GM18508 (cell line): ENCODE results near the gene LRP8.
"Not testable (repeated sequence)": the region's sequence is repeated elsewhere in the genome, so short reads cannot be mapped to it uniquely, and the experiment has no call there.

Source experiments
- ATAC-seq: cut with Tn5 transposase; IDR thresholded peaks from one replicate; pipeline ENCODE4 v1.9.1; 2021; ENCODE audit warnings: moderate number of reproducible peaks; ENCODE audit not compliant: insufficient read depth, unreplicated experiment

The LRP8 gene

DNA sequence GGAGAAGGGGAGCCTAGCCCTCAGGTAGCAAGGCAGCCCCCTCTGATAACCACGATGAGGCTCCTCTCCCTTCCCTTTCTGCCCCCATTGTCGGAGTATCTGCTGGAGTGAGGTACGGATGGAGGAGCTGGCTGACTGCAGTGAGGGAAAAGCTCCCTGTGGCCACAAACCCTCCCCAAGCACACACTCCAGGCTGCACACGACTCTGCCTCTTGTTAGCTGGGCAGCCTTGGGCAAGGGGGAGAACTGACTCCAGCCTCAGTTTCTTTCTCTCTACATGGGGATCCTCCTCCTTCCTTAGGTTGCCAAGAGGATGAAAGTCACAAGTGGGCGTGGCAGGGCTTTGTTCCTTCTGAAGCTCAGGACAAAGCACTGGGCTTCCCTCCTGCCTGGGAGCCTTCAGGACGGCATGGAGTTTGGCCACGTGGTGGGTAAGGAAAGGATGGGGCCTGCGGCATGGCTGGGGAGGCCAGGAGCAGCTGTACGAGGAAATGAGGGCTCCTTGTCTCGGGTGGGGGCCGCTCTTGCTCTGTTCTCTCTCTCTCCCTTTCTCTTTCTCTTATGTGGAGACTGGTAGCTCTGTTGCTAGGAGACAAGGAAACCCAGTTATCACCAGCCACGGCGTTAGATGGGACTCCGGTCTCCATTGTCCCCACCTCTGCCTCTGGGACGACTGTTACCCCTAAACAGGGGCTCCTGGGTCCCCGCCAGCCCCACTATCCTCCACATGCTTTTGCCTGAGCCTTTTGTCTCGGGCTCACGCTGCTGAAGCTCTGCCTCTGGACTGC lies 39.7 kb downstream of the LRP8 start:
- ATAC-seq, result no peak

DNA sequence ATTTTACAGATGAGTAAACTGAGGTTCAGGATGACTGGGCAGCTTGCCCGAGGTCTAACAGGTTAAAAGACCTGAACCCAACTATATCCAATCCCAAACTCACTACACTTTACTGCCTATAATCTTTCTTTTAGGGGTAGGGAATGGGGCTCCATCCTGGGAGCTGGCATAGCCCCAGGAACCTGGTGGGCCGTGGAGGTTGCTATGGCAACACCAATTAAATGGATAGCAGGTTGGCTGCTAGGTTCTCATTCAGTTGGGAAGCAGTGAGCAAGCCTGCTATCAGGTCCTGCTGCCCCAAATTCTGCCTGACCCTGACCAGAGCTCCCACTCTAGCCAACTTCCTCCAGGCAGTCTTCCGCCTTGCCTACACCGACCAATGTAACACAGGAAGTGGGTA lies 40.9 kb downstream of the LRP8 start:
- ATAC-seq, result no peak

DNA sequence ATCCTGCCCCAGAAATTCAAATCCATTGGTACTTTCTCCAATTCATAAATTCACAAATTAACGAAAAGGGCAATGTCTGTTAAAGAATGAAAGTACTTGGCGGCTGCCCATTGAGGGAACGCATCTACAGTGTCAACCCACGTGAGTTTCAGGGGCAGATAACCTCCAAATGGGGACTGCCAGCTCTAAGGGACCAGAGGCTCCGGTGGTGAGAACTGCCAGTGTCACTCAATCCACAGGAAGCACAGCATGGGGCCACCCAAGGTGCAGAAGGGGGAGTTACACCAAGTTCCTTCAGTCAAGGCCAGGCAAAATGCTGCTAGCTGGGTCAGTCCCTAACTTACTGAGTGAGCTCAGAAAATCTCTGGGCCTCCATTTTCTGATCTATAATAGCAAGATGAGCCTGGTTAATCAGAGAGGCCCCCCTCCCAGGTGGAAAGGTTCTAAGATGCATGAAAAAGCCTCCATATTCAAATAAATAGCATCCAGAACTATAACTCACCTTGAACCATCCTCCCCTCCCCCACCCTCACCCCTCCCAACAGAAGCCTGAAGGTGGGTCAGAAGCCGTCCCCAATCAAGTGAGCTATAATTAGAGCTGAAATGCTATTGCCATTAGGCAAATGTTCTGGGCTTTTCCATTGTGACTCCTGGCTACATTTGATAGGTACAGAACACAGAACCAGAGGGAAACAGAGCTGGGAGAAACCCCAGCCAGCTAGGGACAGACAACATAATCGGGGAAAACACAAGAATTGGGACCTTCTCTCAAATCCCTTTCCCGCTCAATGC lies 41.7 kb downstream of the LRP8 start:
- no peak for ATAC-seq

DNA sequence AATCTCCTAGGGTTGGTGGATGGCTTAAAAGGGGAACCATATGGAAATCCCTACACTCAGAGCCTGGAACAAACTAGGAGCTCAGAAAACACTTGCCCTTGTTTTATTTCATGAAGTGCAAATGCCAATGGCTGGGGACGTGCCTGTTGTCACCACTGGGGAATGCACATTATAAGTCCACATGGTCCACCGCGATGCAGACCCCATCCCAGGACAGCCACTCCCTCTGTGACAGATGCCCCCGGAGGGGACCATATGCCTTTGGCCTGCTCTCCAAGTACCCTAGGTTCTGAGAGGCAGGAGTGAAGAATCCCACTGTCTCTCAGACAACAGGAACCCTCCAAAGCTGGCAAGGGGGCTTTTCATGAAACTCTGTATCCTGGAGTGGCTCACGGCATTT lies 42.3 kb downstream of the LRP8 start:
- ATAC-seq, result no peak

DNA sequence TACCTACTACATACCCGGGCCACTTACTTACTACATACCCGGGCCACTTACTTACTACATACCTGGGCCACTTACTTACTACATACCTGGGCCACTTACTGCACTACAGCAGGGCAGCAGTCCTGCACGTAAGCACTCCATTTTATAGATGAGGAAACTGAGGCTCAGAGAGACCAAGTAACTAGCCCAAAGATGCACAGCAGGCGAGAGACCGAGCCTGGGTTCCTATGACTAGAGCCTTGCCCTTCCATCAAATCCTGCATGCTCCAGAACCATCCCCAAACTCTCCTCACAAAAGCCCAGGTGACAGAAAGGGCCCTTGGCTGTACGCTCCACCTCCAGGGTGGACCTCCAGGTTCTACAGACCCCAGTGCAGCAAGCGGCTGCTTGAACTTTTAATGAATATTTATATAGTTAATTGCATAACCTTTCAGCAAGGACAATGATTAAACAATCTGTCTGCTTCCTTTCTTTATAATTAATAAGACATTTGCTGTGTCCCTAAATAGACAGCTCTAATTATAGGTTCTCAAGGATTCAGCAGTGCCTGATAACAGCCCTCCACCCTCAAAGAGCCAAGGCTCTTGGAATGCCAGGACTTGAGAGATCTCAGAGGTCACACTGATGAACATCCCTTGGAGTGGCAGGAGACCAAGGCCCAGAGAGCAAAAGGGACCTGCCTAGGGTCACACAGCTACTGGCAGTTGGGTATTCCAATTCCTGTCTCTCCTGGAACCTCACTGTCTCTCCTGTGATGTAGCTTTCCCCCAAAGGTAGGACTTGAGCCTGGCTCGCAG lies 43.4 kb downstream of the LRP8 start:
- no peak for ATAC-seq

DNA sequence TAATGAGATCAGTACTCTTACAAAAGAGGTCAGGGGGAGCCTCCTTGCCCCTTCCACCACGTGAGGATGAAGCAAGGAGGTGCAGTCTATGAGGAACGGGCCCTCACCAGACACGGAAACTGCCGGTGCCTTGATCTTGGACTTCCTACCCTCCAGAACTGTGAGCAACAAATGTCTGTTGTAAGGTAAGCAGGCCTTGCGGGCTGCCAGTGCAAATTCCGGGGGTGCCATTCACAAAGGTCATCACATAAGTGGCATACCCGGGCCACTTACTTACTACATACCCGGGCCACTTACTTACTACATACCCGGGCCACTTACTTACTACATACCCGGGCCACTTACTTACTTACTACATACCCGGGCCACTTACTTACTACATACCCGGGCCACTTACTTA lies 44.7 kb downstream of the LRP8 start:
- ATAC-seq, result not testable (repeated sequence)

DNA sequence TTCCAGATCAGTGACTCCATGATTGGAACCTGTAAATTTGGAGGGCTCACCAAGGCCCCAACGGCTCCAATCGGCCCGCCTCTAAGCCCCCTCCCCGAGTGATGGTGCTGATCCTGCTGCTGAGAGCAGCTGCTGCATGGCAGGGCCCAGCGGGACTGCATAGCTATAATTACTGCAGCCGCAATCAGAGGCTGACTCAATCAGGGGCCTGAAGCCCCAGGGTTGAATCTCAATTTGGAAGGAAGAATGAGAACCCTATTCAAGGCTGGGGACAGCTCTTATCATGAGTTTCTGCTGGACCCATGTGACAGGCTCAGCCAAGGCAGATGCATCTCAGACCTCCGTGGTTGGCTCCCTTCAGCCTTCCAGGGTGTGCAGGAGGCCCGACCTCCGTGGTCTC lies 46.7 kb downstream of the LRP8 start:
- ATAC-seq, result no peak

DNA sequence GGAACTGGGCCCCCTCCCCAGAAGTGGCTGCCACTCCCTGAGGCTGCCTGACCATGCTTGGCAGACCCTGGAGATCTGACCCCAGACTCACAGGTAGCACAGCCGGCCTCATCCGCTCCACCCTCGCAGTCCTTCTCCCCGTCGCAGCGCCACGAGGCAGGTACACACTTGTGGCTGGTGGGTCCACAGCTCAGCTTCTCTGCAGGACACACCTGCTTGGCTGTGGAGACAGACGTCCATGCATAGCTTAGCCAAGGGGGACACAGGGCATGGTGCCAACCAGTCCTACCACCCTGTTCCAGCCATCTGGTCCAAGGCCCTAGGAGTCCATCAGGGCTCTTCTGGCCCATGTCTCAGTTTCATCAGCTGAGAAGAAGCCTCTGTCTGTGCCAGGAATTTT lies 47.4 kb downstream of the LRP8 start:
- no peak for ATAC-seq

DNA sequence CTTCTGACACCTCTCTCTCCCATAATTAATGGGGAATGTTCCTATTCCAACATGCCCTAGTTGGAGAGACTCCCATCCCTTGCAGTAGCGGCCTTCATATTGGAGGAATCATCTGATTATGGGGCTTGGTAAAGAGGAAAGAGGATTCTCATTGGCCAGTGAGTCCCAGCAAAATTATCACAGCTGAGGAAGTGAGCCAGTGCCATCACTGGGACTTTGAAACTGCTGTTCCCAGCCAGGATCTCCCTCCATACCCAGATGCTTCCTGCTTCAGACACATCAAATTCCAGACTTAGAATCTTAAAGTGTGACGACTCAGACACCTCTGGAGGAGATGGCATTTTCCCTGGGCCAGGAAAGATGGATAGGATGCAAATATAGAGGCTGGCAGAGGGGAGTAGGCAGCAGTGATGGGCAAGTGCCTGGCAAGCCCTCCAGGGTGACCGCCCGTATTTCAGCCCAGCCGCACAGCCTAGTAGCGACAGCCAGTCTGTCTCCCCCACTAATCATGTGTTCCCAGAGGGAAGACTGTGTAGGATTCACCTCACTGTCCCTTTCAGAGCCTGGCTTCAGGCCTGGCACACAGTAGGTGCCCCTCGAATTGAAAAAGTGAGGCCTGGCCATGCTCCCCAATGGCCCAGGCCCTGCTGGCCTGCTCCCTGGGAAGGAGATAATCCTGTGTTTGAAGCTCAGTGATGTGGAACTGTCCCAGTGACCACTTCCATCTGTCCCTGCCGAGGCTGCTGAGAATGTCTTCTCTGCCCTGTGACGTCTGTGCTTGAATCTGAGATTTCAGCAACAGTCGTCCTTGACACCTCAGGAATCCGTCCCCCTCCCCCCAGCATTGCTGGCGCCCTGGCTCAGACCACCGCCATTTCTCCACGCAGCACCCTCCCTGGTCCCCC lies 48.3 kb downstream of the LRP8 start:
- ATAC-seq, result no peak

DNA sequence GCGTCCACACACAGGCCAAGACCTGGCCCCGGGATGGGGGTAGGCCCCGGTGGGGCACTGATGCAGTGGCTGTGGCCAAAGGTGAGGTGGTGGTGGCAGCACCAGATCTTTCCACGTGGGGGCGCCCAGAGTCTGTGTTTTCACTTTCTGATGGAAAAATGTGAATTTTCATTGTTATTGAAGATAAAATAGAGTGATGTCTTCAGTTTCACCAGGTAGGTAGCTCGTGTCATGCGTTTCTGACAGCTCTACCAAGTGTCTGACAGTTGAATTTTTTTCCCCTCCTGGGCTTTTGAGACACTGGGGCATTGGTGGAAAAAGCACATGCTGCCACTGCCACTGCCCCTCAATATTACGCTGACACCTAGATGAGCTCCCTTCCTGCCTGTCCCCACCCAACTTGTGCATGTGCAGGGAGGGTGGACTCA lies 49.6 kb downstream of the LRP8 start:
- ATAC-seq, result no peak

DNA sequence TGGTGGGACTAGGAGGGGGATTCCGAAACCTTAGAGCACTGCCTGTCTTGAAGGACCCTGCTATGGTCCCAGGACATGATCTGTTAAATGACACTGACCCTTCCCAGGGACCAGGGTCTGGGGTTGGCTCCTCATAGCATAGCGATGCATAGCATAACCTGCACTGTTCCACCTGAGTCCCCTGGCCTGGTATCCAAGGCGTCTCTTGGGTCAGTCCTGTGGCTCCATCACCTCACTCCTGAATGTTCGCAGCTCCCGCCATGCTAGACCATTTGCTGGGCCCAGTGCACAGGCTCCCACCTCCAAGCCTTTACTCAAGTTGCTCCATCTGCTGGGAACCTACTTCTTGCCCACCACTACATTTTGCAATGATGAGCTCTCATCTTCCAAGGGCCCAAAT lies 50.5 kb downstream of the LRP8 start:
- ATAC-seq, result no peak

DNA sequence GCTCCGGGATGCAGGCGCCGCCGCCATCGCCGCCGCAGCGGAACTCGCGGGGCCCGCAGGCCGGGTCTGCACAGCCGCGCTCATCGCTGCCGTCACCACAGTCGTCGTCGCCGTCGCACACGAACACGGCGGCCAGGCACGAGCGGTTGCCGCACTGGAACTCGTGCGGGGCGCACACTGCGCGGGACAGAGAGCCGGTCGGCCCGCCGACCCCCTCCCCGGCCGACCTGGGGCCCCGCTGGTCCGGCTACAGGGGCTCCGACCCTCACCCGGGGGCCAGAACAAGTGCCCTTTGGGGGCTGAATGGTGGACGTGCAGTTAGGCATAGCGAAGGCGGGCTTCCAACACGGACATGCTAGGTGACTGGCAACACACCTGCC lies 51.0 kb downstream of the LRP8 start:
- no peak for ATAC-seq

DNA sequence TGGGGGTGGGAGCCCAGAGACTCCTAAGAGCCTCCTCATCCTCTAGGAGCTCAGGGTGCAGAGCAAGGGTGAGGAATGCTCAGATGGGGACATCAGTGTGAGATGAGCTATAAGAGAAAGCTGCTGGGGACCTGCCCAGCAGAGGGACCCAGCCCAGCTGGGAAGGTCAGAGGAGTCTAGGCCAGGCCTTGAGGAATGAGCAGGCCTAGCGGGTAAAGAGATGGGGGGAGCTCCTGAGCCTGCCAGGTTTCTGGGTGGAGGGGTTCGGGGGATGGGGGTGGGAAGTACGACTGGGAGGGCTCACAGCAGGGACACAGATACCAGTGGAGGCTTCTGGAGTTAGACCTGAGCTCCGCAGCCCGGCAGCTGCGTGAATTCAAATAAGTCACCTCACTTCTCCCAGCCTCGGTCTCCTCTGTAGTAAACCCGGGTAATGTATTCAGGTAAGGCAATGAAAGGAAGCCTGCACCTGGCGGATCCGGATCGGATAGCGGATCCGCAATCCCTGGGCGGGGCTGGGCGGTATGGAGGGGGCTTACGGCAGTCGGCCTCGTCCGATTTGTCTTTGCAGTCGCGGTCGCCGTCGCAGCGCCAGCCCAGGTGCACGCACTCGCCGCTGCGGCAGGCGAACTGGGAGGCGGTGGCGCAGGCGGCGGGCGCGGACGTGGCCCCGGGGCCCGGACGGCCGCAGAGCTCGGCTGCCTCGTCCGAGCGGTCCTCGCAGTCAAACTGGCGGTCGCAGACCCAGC lies 51.5 kb downstream of the LRP8 start:
- ATAC-seq, result no peak

DNA sequence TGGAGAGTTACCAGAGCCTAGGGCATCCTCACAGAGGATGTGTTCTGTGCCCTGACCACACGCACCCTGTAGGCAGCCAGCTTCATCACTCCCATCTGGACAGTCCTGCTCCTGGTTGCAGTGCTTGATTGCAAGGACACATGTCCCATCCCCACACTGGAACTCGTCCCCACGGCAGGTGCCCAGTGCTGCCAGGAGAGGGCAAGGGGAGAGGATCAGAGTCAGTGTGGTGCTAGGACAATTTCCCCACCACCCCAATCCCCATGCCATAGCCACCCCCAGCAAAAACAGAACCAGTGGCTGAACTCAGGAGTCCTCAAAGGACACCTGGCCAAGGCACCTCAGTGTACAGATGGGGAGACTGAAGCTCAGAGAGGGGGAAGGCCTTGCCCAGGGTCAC lies 52.3 kb downstream of the LRP8 start:
- ATAC-seq, result no peak

DNA sequence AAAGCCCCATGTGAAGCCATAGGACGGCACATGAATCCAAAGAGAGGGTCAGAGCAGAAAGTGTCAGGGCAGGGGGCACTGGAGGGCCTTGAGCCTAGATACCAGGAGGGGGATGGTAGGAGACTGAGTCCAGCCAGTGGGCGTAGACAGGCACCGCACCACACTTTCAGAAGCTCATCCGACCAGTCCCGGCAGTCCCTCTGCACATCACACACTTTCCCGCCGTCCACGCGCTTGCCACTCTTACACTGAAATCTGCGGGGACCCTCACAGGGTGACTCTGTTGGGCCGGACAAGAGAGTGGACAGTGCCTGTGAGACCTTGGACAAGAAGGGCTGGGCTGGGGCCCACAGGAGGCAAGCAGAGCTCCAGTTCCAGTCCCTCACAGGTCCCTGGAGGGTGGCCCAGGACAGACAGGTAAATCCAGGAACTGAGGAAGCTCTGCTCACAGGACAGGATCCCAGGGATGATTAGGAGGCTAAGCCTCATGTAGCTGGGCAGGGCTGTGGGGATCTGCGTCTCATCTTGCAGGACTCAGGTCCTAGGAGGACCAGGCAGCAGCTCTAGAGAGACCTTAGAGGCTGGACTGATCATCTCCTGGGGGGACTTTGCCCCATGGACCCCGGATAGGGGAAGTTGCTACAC lies 53.2 kb downstream of the LRP8 start:
- ATAC-seq, result no peak

DNA sequence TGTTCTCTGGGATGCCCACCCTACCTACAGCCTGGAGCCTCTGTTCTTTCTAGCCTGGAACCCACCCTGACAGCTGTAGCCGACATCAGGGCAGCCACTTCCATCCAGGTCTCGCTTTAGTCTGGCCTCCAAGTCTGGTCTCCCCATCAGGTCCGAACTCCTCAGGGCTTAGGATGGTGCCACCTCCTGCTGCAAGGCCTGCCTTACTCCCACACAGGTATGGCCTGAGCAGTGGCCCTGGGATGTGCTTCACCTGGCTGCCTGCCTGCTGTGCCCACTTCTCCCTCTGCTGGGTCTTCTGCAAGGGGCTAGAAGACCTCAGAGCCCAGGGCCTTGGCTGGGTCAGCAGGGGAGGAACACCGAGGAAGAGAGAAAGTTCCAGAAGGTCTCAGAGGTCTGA lies 53.8 kb downstream of the LRP8 start:
- no peak for ATAC-seq

DNA sequence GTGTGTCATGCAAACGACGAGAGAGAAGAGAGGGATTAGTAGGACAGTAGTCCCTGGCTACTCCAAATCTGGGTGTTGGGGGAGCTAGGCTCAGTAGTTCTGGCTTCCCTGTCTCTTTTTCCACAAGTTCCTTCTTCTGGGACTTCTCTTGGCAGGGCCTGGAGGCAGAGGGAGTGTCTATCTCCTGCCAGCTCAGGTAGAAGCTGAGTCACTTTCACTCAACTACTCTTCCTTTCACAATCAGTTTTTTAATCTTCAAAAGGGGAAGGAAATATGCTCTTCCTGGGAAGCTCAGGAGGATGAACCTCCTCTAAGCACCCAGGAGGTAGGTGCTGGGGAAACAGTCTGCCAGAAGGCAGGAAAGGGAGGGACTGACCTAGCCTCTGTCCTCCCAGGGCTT lies 54.3 kb downstream of the LRP8 start:
- ATAC-seq, result no peak

DNA sequence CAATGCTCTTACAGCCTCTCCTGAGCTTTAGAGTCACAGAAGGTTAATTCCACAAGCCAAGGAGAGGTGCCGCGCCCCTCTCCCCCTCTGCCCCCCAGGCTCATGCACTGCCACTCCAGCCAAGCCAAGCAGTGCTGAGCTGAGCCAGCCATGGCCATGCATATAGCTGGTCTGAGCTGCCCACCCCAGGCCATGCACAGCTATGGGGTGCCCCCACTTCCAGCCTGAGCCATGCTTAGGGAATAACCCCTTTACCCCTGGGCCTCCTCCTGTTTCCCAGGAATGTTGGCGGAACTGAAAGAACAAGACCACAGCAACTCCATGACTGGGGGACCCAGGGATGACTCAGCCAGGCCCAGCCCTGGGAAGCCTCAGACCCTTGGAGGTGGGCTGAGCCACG lies 55.5 kb downstream of the LRP8 start:
- ATAC-seq, result no peak
